Neural cell (in vitro differentiated cells): ENCODE measurements around the gene MSI2. TPM values are rescaled to one million over a fixed set of nuclear protein-coding genes. Genes with fewer than 3 reads are reported as not detected.

Experiments used
- H2AFZ ChIP-seq: fragments of 200-600, 300-800 bp; sonication (generic), shearing (Covaris generic); 2 replicates; pipeline ENCODE4 v1.6.0; 2014; ENCODE audit warnings: low read depth, mild to moderate bottlenecking, antibody characterized with exemption, low read length, moderate library complexity
- H3F3A ChIP-seq: fragments of 200-600 bp; shearing (Covaris generic); 2 replicates; pipeline ENCODE4 v1.6.1; 2016; ENCODE audit warnings: mild to moderate bottlenecking, moderate library complexity, mixed read lengths, antibody characterized with exemption, low read length; ENCODE audit not compliant: insufficient read depth, poor library complexity, severe bottlenecking
- H3K27ac ChIP-seq: fragments of 200-600, 300-800 bp; sonication (generic), shearing (Covaris generic); 2 replicates; pipeline ENCODE4 v1.5.1; 2014; ENCODE audit warnings: mild to moderate bottlenecking, low read length, moderate library complexity
- H3K27me3 ChIP-seq: fragments of 300-800, 200-600 bp; sonication (generic), shearing (Covaris generic); 2 replicates; pipeline ENCODE4 v1.6.0; 2014; ENCODE audit warnings: mild to moderate bottlenecking, low read depth, low read length, moderate library complexity; ENCODE audit not compliant: insufficient read depth
- H3K36me3 ChIP-seq: fragments of 300-800, 200-600 bp; sonication (generic), shearing (Covaris generic); 2 replicates; pipeline ENCODE4 v1.5.1; 2014; ENCODE audit warnings: mild to moderate bottlenecking, antibody characterized with exemption, low read length, moderate library complexity; ENCODE audit not compliant: insufficient read depth
- H3K4me2 ChIP-seq: fragments of 300-800, 200-600 bp; sonication (generic), shearing (Covaris generic); 2 replicates; pipeline ENCODE4 v1.6.0; 2014; ENCODE audit warnings: mild to moderate bottlenecking, low read length
- H3K4me3 ChIP-seq: fragments of 300-800, 200-600 bp; sonication (generic), shearing (Covaris generic); 2 replicates; pipeline ENCODE4 v1.5.1; 2014; ENCODE audit warnings: mild to moderate bottlenecking, low read length, moderate library complexity
- H3K79me2 ChIP-seq: fragments of 200-600 bp; shearing (Covaris generic); replicated peaks from 2 replicates; pipeline ENCODE4 v1.6.0; 2014; ENCODE audit warnings: mild to moderate bottlenecking, low read length, moderate library complexity; ENCODE audit not compliant: insufficient read depth
- H3K9ac ChIP-seq: fragments of 300-800, 200-600 bp; sonication (generic), shearing (Covaris generic); 2 replicates; pipeline ENCODE4 v1.6.1; 2016; ENCODE audit warnings: mild to moderate bottlenecking, low read length, mixed read lengths
- H3K9me2 ChIP-seq: fragments of 200-600 bp; shearing (Covaris generic); 2 replicates; pipeline ENCODE4 v1.6.1; 2016; ENCODE audit warnings: mild to moderate bottlenecking, low read length, mixed read lengths; ENCODE audit not compliant: insufficient read depth
- H3K9me3 ChIP-seq: fragments of 200-600, 300-800 bp; sonication (generic), shearing (Covaris generic); 2 replicates; pipeline ENCODE4 v1.6.1; 2016; ENCODE audit warnings: mild to moderate bottlenecking, mixed run types, low read length, moderate library complexity, mixed read lengths
- H4K20me1 ChIP-seq: fragments of 200-600 bp; shearing (Covaris generic); 2 replicates; pipeline ENCODE4 v1.6.1; 2016; ENCODE audit warnings: mild to moderate bottlenecking, mixed run types; ENCODE audit not compliant: insufficient read depth
- EP300 ChIP-seq: fragments of 450-650 bp; conservative IDR thresholded peaks from 2 replicates; pipeline ENCODE4 v1.6.1; 2014; ENCODE audit warnings: antibody characterized with exemption, mild to moderate bottlenecking, moderate library complexity; ENCODE audit not compliant: poor library complexity, severe bottlenecking
- EZH2 ChIP-seq: fragments of 200-600, 300-800 bp; shearing (Covaris generic), sonication (generic); IDR thresholded peaks from 2 replicates; pipeline ENCODE4 v1.6.1; 2014; ENCODE audit warnings: antibody characterized with exemption, low read length, borderline replicate concordance, mild to moderate bottlenecking; ENCODE audit not compliant: insufficient read depth, poor library complexity, severe bottlenecking
- MXI1 ChIP-seq: fragments of 450-650 bp; conservative IDR thresholded peaks from 2 replicates; pipeline ENCODE4 v1.6.1; 2014; ENCODE audit warnings: antibody characterized with exemption, mild to moderate bottlenecking; ENCODE audit not compliant: poor library complexity, severe bottlenecking
- POLR2AphosphoS5 ChIP-seq: IDR thresholded peaks from 2 replicates; pipeline ENCODE4 v1.6.1; 2012
- RAD21 ChIP-seq: fragments of 450-650 bp; conservative IDR thresholded peaks from 2 replicates; pipeline ENCODE4 v1.6.1; 2014; ENCODE audit warnings: antibody characterized with exemption, mild to moderate bottlenecking, moderate library complexity
- SMC3 ChIP-seq: fragments of 450-650 bp; conservative IDR thresholded peaks from 2 replicates; pipeline ENCODE4 v1.6.1; 2014; ENCODE audit warnings: antibody characterized with exemption, mild to moderate bottlenecking, moderate library complexity; ENCODE audit not compliant: poor library complexity
- TAF1 ChIP-seq: IDR thresholded peaks from 2 replicates; pipeline ENCODE4 v1.6.1; 2012; ENCODE audit warnings: low read depth
- polyA plus RNA-seq: library from polyadenylated mRNA; depleted of rRNA; stranded (reverse); fragments of >200 nt; gene quantifications from 2 replicates; pipeline ENCODE4 v1.2.3, GENCODE V29; 2014
- TF ChIP-seq, protein P1 (sequence below): fragments of 450-650 bp; IDR thresholded peaks from 2 replicates; pipeline ENCODE4 v1.5.1; 2014; ENCODE audit warnings: antibody characterized with exemption, mild to moderate bottlenecking, moderate library complexity; ENCODE audit not compliant: poor library complexity, severe bottlenecking
- TF ChIP-seq, protein P2 (sequence below): IDR thresholded peaks from 2 replicates; pipeline ENCODE4 v1.6.1; 2012; ENCODE audit warnings: borderline replicate concordance

Gene MSI2
- polyA plus RNA-seq, 1 donor from 2014 or later: 61.4 TPM

DNA sequence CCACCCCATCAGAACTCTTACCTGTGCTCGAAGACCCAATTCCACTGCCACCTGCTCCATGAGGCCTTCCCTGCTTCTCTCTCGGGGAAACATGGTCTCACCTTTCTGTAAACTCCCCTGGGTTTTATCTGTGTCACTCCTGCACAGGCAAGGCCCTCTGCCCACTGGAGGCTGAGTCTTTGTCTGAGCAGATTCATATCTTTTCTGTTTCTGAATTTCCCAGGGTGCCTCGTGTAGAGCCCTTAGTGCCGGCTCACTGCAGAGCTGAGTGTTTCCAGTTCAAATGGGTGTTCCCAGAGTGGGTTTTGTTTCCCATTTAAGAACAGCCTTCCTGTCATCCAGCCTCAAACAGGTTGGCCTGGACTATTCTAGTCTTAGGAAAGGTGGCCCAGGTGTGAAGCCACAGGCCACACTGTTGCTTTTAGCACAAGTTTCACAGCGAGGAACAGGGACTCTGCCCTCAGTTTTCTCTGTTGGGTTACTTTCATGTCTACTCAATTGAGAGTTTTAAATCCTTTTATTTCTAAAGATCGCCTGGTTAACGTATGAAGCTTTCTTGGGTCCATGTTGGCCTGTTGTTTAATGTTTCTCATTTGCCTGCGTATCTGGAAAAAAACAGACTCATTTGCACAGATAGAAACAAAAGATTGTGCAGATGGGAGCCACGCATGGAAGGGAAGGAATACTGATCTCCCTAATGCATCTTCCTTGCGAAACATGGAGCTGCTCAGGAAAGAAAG lies 228.7 kb downstream of the MSI2 start:
- no peaks in the 10 kb centered on the region for H3K9me3 ChIP-seq
- no peaks in the 10 kb centered on the region for H3F3A ChIP-seq
- no peaks in the 10 kb centered on the region for H3K9me2 ChIP-seq
- H3K36me3 ChIP-seq: no peaks in the 10 kb centered on the region
- no peak overlapping the region for H3K4me2 ChIP-seq
- H4K20me1 ChIP-seq: no peaks in the 10 kb centered on the region
- no peak overlapping the region for H3K4me3 ChIP-seq
- no peak overlapping the region for H3K27ac ChIP-seq
- no peaks in the 10 kb centered on the region for H3K27me3 ChIP-seq
- H2AFZ ChIP-seq: no peak overlapping the region
- peaks cover 40% of the 10 kb centered on the region for H3K79me2 ChIP-seq
- H3K9ac ChIP-seq: no peak overlapping the region
- TF ChIP-seq EZH2 (no peak), TAF1 (no peak), POLR2AphosphoS5 (no peak)

DNA sequence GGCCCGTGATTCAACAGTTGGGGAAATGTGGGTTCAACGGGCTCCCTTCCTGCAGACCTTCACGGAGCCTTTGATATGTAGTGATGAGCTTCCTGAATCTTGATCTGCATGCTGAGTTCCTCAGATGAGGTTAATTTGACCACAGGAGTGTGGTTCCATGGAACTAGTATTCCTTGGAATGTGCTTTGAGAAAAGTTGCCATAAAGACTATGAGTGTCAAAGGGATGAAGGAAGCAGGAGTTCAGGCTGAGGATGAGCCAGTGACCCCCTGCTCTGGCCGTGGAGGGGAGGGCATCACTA lies 229.2 kb downstream of the MSI2 start:
- Histone ChIP-seq H3K4me2 (no peak overlapping the region), H3K27me3 (no peaks in the 10 kb centered on the region), H3K9ac (no peak overlapping the region), H3F3A (no peaks in the 10 kb centered on the region), H3K9me3 (no peaks in the 10 kb centered on the region), H3K9me2 (no peaks in the 10 kb centered on the region), H4K20me1 (no peaks in the 10 kb centered on the region), H2AFZ (no peak overlapping the region), H3K36me3 (no peaks in the 10 kb centered on the region), H3K27ac (no peak overlapping the region), H3K4me3 (no peak overlapping the region), H3K79me2 (peaks cover 38% of the 10 kb centered on the region)
- TF ChIP-seq POLR2AphosphoS5 (no peak), EP300 (no peak), MXI1 (no peak)
- TF ChIP-seq, protein P1, sequence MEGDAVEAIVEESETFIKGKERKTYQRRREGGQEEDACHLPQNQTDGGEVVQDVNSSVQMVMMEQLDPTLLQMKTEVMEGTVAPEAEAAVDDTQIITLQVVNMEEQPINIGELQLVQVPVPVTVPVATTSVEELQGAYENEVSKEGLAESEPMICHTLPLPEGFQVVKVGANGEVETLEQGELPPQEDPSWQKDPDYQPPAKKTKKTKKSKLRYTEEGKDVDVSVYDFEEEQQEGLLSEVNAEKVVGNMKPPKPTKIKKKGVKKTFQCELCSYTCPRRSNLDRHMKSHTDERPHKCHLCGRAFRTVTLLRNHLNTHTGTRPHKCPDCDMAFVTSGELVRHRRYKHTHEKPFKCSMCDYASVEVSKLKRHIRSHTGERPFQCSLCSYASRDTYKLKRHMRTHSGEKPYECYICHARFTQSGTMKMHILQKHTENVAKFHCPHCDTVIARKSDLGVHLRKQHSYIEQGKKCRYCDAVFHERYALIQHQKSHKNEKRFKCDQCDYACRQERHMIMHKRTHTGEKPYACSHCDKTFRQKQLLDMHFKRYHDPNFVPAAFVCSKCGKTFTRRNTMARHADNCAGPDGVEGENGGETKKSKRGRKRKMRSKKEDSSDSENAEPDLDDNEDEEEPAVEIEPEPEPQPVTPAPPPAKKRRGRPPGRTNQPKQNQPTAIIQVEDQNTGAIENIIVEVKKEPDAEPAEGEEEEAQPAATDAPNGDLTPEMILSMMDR: no peak

DNA sequence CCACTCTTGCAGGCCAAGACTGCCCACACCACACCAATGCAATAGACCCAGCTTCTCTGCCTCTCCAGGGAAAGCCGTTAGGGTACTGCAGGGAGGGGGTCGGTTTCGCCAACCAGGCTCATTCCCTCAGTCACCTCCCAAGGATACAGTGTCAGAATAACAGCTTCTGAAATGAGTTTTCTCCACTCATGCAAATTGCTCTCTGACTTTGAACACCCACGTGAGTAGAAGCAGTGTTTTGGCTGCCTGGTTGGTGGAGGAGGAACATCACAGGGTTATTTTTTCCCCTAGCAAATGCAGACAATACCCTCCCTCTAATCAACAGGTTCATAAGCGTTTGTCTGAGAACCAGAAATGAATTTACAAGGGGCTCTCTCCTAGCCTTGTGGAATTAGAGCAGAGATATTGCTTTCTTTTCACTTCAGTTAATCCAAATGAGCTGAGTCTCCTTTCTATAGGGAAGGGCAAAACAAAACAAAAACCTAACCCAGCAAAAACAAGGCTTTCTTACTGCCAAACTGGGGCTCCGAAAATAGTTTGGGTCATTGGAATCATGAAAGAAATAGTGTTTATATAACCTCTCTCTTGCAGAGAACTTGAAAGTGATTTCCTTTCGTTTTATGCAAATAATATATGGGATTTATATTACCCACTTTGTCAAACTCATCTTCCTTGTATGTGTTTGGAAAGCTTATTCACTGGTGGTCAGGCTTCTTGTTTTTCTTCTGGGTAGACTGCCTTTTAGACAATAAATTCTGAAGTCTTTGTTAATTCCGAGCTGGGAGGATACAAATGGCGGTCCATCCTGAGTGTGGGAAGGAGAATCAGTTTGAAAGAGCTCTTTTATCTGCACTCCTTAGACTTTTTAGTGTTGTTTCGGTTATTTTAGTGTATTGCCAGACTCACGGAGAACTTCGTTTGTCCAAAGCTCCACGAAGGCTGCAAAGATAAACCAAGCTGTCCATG lies 229.9 kb downstream of the MSI2 start:
- Histone ChIP-seq H3K27me3 (no peaks in the 10 kb centered on the region), H3K9ac (no peak overlapping the region), H4K20me1 (peaks cover 3% of the 10 kb centered on the region), H3F3A (no peaks in the 10 kb centered on the region), H3K9me2 (no peaks in the 10 kb centered on the region), H3K4me2 (no peak overlapping the region), H3K9me3 (no peaks in the 10 kb centered on the region), H3K4me3 (no peak overlapping the region), H3K36me3 (no peaks in the 10 kb centered on the region), H3K79me2 (peaks cover 36% of the 10 kb centered on the region), H3K27ac (no peak overlapping the region), H2AFZ (no peak overlapping the region)
- TF ChIP-seq, protein P2, sequence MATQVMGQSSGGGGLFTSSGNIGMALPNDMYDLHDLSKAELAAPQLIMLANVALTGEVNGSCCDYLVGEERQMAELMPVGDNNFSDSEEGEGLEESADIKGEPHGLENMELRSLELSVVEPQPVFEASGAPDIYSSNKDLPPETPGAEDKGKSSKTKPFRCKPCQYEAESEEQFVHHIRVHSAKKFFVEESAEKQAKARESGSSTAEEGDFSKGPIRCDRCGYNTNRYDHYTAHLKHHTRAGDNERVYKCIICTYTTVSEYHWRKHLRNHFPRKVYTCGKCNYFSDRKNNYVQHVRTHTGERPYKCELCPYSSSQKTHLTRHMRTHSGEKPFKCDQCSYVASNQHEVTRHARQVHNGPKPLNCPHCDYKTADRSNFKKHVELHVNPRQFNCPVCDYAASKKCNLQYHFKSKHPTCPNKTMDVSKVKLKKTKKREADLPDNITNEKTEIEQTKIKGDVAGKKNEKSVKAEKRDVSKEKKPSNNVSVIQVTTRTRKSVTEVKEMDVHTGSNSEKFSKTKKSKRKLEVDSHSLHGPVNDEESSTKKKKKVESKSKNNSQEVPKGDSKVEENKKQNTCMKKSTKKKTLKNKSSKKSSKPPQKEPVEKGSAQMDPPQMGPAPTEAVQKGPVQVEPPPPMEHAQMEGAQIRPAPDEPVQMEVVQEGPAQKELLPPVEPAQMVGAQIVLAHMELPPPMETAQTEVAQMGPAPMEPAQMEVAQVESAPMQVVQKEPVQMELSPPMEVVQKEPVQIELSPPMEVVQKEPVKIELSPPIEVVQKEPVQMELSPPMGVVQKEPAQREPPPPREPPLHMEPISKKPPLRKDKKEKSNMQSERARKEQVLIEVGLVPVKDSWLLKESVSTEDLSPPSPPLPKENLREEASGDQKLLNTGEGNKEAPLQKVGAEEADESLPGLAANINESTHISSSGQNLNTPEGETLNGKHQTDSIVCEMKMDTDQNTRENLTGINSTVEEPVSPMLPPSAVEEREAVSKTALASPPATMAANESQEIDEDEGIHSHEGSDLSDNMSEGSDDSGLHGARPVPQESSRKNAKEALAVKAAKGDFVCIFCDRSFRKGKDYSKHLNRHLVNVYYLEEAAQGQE: no peak
- no peak for TF ChIP-seq MXI1
- TF ChIP-seq RAD21: no peak
- TF ChIP-seq SMC3: no peak
- TF ChIP-seq EZH2: no peak
- TF ChIP-seq EP300: no peak
